Endothelial cell of umbilical vein (primary cell): ENCODE data around the gene RELN. TPM values are rescaled to one million over a fixed set of nuclear protein-coding genes. Genes with fewer than 3 reads are reported as not detected.
A peak's percentile ranks its signal among the peaks of the same experiment; 100 is the strongest.

ENCODE experiments used
- BruUV-seq: library from RNA; stranded (reverse); fragments of 400-500 nt; replicated peaks from 2 replicates; lab custom pipeline; 2021; lab: Mats Ljungman, UMichigan
- CTCF ChIA-PET: fragments of 300-600, 350-600 bp; sonication (Branson Sonifier 250); formaldehyde crosslinking; loops from one replicate; lab custom pipeline; 2021; ENCODE audit warnings: antibody characterized with exemption, inconsistent platforms; lab: Charles Lee
- POLR2A ChIA-PET: fragments of 300-600, 350-600 bp; sonication (Branson Sonifier 250); formaldehyde crosslinking; loops from one replicate; lab custom pipeline; 2021; ENCODE audit warnings: antibody characterized with exemption, inconsistent platforms; lab: Charles Lee
- DNase-seq: peaks from one replicate; pipeline ENCODE4 v3.0.0-alpha.2; 2011; ENCODE audit warnings: low read depth, low spot score
- FAIRE-seq: peaks from 2 replicates; lab custom pipeline; 2011; peaks lifted over from hg19 to GRCh38; lab: Jason Lieb, UNC
- H2AFZ ChIP-seq: 2 replicates; pipeline ENCODE4 v1.6.0; 2012; ENCODE audit warnings: low read depth, low read length, control low read depth, inconsistent platforms
- H3K27ac ChIP-seq: 2 replicates; pipeline ENCODE4 v1.5.1; 2011; ENCODE audit warnings: low read depth, mild to moderate bottlenecking, control low read depth, low read length, moderate library complexity; ENCODE audit not compliant: insufficient read depth
- H3K27me3 ChIP-seq, 2 experiments: 2 replicates each; pipeline versions ENCODE4 v1.6.0 to v1.6.1; 2011; ENCODE audit warnings: low read length in 2 of 2, mixed read lengths in 1 of 2; ENCODE audit not compliant: control insufficient read depth in 2 of 2, insufficient read depth in 2 of 2
- H3K36me3 ChIP-seq, 2 experiments: 2 replicates in 1 of 2; 3 replicates in 1 of 2; pipeline ENCODE4 v1.5.1; 2011; ENCODE audit warnings: low read length in 2 of 2, mild to moderate bottlenecking in 1 of 2, moderate library complexity in 1 of 2; ENCODE audit not compliant: control insufficient read depth in 2 of 2, insufficient read depth in 2 of 2; ENCODE audit errors: extremely low read depth in 1 of 2
- H3K4me1 ChIP-seq: 3 replicates; pipeline ENCODE4 v1.5.1; 2011; ENCODE audit warnings: mild to moderate bottlenecking, low read length; ENCODE audit not compliant: control insufficient read depth, insufficient read depth; ENCODE audit errors: extremely low read depth
- H3K4me2 ChIP-seq: 2 replicates; pipeline ENCODE4 v1.6.1; 2011; ENCODE audit warnings: low read length, control low read depth, mixed read lengths; ENCODE audit not compliant: insufficient read depth
- H3K4me3 ChIP-seq, 3 experiments: fragments of 200-600 bp in 1 of 3; sonication (generic), shearing (Covaris generic) in 1 of 3; replicated peaks in 1 of 3; 2 replicates each; pipeline ENCODE4 v1.5.1; 2011 to 2016; ENCODE audit warnings: control low read depth in 3 of 3, low read length in 3 of 3, mild to moderate bottlenecking in 2 of 3, inconsistent platforms in 1 of 3, low read depth in 1 of 3, moderate library complexity in 1 of 3; ENCODE audit not compliant: insufficient read depth in 1 of 3
- H3K79me2 ChIP-seq: 2 replicates; pipeline ENCODE4 v1.6.0; 2012; ENCODE audit warnings: low read length, inconsistent platforms; ENCODE audit not compliant: control insufficient read depth, insufficient read depth
- H3K9ac ChIP-seq: replicated peaks from 2 replicates; pipeline ENCODE3; 2011; ENCODE audit warnings: low read length, control low read depth; ENCODE audit not compliant: insufficient read depth; ENCODE audit errors: extremely low read depth
- H3K9me1 ChIP-seq: replicated peaks from 3 replicates; pipeline ENCODE4 v1.6.0; 2011; ENCODE audit warnings: mild to moderate bottlenecking, low read length; ENCODE audit not compliant: control insufficient read depth, insufficient read depth; ENCODE audit errors: extremely low read depth
- H3K9me3 ChIP-seq: replicated peaks from 2 replicates; pipeline ENCODE4 v1.5.1; 2012; ENCODE audit warnings: low read length, inconsistent platforms; ENCODE audit not compliant: control insufficient read depth, insufficient read depth
- H4K20me1 ChIP-seq: replicated peaks from 2 replicates; pipeline ENCODE3; 2011; ENCODE audit warnings: mild to moderate bottlenecking, low read length; ENCODE audit not compliant: control insufficient read depth, insufficient read depth; ENCODE audit errors: extremely low read depth
- EZH2 ChIP-seq: IDR thresholded peaks from 2 replicates; pipeline ENCODE4 v1.6.1; 2012; ENCODE audit warnings: borderline replicate concordance, low read depth, mild to moderate bottlenecking, moderate library complexity, low read length, inconsistent platforms; ENCODE audit not compliant: severe bottlenecking
- GATA2 ChIP-seq: IDR thresholded peaks from 2 replicates; pipeline ENCODE4 v1.7.0; 2011; ENCODE audit warnings: low read depth, mild to moderate bottlenecking, moderate library complexity, mixed read lengths, low read length; ENCODE audit not compliant: insufficient read length, insufficient read depth
- MYC ChIP-seq: IDR thresholded peaks from one replicate; pipeline ENCODE4 v1.6.1; 2011; ENCODE audit warnings: mild to moderate bottlenecking, low read depth, low read length
- POLR2A ChIP-seq: IDR thresholded peaks from 2 replicates; pipeline ENCODE4 v1.6.1; 2012; ENCODE audit warnings: low read depth, mild to moderate bottlenecking, control low read depth, low read length
- POLR2AphosphoS5 ChIP-seq: IDR thresholded peaks from 2 replicates; pipeline ENCODE4 v1.6.1; 2012; ENCODE audit warnings: low read depth, mild to moderate bottlenecking, control low read depth, low read length, moderate library complexity; ENCODE audit not compliant: insufficient read depth
- dilution Hi-C: fragments of 300-500 bp; cut with MboI; formaldehyde crosslinking; loops from one replicate; pipeline ENCODE4 v1.15.0; 2019; ENCODE audit warnings: low sequenced_read_pairs; ENCODE audit not compliant: extremely low pct_ligation_motif_present
- intact Hi-C: fragments of 100-400 bp; cut with micrococcal nuclease; formaldehyde crosslinking; loops from one replicate; pipeline ENCODE4 v1.10.0; 2022
- polyA plus RNA-seq, 4 experiments: library from polyadenylated mRNA; depleted of rRNA in 3 of 4; stranded (reverse) in 3 of 4; unstranded in 1 of 4; fragments of >200 nt; gene quantifications; 2 replicates each; pipeline versions ENCODE4 v1.2.1 to v1.2.3, GENCODE V29; 2011 to 2012; ENCODE audit warnings: missing spikeins in 1 of 4
- total RNA-seq: library from RNA; stranded (reverse); gene quantifications from 2 replicates; pipeline ENCODE4 v1.2.3, GENCODE V29; 2021
- TF ChIP-seq, protein P1 (sequence below): IDR thresholded peaks from 2 replicates; pipeline ENCODE4 v1.6.1; 2011; ENCODE audit not compliant: insufficient read depth, insufficient read length
- TF ChIP-seq, protein P2 (sequence below), 2 donors: IDR thresholded peaks; 1 replicate in 1 of 2; 2 replicates in 1 of 2; pipeline ENCODE4 v1.5.1; 2011; ENCODE audit warnings: low read length in 2 of 2, mild to moderate bottlenecking in 2 of 2, moderate library complexity in 2 of 2, control low read depth in 1 of 2, inconsistent platforms in 1 of 2, low read depth in 1 of 2; ENCODE audit not compliant: insufficient read depth in 1 of 2; ENCODE audit errors: extremely low read depth in 1 of 2

RELN gene
- total and polyA plus RNA-seq, 2 donors (not counting 3 experiments of a cell fraction or from before 2014, with no cell fraction given), result 0.15 to 0.22 TPM

DNA sequence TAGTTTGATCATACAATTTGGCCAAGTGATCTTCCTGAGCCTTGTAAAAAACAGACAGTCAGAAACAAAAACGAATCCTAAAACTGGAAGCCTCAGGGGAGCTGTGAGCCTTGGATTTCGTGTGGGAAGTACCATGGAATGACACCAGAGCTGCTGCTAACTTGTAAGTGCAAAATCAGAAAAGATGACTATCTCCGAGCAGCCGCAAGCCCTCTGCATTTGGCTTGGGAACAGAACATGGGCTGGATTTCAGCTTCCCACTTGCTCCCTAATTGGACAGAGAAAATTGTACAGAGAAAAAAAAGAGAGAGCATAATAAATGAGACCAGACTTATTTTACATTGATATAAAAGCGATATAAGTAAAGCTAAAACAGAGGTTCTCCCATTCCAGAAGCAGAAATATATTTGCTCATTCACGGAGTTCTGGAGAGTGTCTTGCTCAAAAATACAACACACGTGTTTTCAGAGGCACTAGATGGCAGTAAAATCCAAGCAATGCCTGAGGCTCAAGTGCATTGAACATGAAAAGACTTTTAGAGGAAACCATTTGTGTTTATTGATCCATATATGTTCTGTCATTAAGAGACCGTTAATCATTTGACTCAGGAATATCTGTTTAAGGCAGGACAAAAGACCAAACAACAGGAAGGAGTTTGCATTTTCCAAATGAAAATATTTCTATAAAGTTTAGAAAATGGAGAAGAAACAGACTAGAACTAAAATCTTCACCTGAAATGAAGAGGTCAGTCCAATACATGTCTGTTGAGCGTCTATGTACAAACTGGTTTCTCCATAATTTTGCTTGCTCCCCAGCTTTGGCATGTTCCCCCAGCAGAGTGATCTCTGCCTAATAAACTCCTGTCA is 465.2 kb downstream of the RELN start:
- intact Hi-C loops, result loop anchor here (1.0 to 10.0 kb wide), 3 partner anchors 632 to 1391 kb away; no protein-coding TSS in a partner anchor
- peak; percentile 47 for FAIRE-seq
- H3K79me2 ChIP-seq, result no peaks in the 10 kb centered on the region

More for the DNA sequence above, 465.2 kb downstream of the RELN start:
- dilution Hi-C loops, result no loop called here
- TF ChIP-seq MYC (no peak), EZH2 (no peak), GATA2 (no peak), POLR2A (no peak), POLR2AphosphoS5 (no peak)
- TF ChIP-seq, protein P1, sequence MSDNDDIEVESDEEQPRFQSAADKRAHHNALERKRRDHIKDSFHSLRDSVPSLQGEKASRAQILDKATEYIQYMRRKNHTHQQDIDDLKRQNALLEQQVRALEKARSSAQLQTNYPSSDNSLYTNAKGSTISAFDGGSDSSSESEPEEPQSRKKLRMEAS, result no peak
- TF ChIP-seq, protein P2, sequence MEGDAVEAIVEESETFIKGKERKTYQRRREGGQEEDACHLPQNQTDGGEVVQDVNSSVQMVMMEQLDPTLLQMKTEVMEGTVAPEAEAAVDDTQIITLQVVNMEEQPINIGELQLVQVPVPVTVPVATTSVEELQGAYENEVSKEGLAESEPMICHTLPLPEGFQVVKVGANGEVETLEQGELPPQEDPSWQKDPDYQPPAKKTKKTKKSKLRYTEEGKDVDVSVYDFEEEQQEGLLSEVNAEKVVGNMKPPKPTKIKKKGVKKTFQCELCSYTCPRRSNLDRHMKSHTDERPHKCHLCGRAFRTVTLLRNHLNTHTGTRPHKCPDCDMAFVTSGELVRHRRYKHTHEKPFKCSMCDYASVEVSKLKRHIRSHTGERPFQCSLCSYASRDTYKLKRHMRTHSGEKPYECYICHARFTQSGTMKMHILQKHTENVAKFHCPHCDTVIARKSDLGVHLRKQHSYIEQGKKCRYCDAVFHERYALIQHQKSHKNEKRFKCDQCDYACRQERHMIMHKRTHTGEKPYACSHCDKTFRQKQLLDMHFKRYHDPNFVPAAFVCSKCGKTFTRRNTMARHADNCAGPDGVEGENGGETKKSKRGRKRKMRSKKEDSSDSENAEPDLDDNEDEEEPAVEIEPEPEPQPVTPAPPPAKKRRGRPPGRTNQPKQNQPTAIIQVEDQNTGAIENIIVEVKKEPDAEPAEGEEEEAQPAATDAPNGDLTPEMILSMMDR (IDR thresholded peaks at IDR 0.05; ENCODE audit: extremely low read depth in 1 of 2, insufficient read depth in 1 of 2, low read depth in 1 of 2, low read length in 2 of 2), result peak in 1 of 2 donors; percentile 12
- ChIA-PET POLR2A (no interaction called here), CTCF (interaction anchor here (0.7 to 2.5 kb wide), 9 partner anchors 635 to 1394 kb away, joined by 3 to 17 read pairs (median 5); no protein-coding TSS in a partner anchor)
- Histone ChIP-seq H4K20me1 (no peaks in the 10 kb centered on the region), H3K36me3 (no peaks in the 10 kb centered on the region), H2AFZ (no peak overlapping the region), H3K4me2 (no peak overlapping the region), H3K27me3 (peaks cover 0 to 5% of the 10 kb centered on the region in 2 experiments), H3K9me3 (no peaks in the 10 kb centered on the region), H3K9me1 (no peaks in the 10 kb centered on the region), H3K27ac (no peak overlapping the region), H3K4me3 (no peak overlapping the region), H3K9ac (no peak overlapping the region), H3K4me1 (no peaks in the 10 kb centered on the region)
- DNase-seq, result peak; percentile 35
- no TSS peak for BruUV-seq
